Endothelial cell of umbilical vein (primary cell): ENCODE data around the gene TMEM171.

ENCODE experiments used
- CTCF ChIP-seq, 2 donors: IDR thresholded peaks; 1 replicate in 1 of 2; 2 replicates in 1 of 2; pipeline ENCODE4 v1.5.1; 2011; ENCODE audit warnings: low read length in 2 of 2, mild to moderate bottlenecking in 2 of 2, moderate library complexity in 2 of 2, control low read depth in 1 of 2, inconsistent platforms in 1 of 2, low read depth in 1 of 2; ENCODE audit not compliant: insufficient read depth in 1 of 2; ENCODE audit errors: extremely low read depth in 1 of 2
- MYC ChIP-seq: IDR thresholded peaks from one replicate; pipeline ENCODE4 v1.6.1; 2011; ENCODE audit warnings: mild to moderate bottlenecking, low read depth, low read length

GRCh38 chr5:73117088-73117740, 3.2 kb upstream of the TMEM171 start:
- no peak for TF ChIP-seq CTCF (IDR thresholded peaks at IDR 0.05; ENCODE audit: extremely low read depth in 1 of 2, insufficient read depth in 1 of 2, low read depth in 1 of 2, low read length in 2 of 2)
- no peak for TF ChIP-seq MYC
